NCI-H2081 treated with DMSO at 0.1 percent for 48 hours (cell line): ENCODE measurements around the gene MPST.

ENCODE experiments used
- DNase-seq: peaks from one replicate; lab custom pipeline; 2025; lab: John Stamatoyannopoulos, UW

Gene MPST

GRCh38 chr22:37046589-37046988 is 27.0 kb downstream of the MPST start:
- no peak for DNase-seq

DNA sequence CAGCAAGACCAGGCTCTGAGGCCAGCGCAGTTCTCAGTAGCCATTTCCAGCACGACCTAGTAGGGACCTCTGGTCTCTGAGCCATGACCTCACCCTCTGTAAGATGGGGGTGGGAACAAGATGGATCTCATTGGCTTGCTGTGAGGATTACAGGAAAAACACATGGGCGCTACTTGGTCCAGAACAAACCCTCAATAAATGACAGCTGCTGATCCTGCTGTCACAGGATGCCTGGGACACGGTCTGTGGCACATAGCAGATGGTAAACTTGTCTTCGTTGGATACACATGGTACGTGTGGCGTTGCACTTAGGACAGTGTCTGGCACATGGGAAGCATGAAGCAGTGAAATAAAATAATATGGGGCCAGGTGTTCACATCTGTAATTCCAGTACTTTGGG is 27.5 kb downstream of the MPST start:
- DNase-seq = no peak

DNA sequence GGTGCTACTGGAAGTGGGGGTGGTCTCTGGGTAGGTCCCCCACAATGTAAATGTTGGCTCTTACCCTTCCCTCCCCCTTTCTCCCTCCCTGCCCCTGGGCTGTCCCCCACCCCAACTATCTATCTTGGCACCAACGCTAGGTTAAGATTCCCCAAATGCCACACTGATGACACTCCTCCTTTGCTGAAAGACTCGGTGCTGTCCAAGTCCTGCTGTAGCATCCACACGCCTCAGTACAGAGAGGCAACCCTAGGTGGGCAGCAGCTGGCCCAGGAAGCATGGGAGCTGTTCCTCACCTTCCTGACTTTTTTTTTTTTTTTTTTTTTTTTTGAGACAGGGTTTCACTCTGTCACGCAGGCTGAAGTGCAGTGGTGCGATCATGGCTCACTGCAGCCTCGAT is 28.6 kb downstream of the MPST start:
- no peak for DNase-seq

- DNase-seq = no peak
These were observed 29.7 kb downstream of the MPST start for GRCh38 chr22:37049224-37049623.

GRCh38 chr22:37050913-37051312 is 31.4 kb downstream of the MPST start:
- no peak for DNase-seq

DNA sequence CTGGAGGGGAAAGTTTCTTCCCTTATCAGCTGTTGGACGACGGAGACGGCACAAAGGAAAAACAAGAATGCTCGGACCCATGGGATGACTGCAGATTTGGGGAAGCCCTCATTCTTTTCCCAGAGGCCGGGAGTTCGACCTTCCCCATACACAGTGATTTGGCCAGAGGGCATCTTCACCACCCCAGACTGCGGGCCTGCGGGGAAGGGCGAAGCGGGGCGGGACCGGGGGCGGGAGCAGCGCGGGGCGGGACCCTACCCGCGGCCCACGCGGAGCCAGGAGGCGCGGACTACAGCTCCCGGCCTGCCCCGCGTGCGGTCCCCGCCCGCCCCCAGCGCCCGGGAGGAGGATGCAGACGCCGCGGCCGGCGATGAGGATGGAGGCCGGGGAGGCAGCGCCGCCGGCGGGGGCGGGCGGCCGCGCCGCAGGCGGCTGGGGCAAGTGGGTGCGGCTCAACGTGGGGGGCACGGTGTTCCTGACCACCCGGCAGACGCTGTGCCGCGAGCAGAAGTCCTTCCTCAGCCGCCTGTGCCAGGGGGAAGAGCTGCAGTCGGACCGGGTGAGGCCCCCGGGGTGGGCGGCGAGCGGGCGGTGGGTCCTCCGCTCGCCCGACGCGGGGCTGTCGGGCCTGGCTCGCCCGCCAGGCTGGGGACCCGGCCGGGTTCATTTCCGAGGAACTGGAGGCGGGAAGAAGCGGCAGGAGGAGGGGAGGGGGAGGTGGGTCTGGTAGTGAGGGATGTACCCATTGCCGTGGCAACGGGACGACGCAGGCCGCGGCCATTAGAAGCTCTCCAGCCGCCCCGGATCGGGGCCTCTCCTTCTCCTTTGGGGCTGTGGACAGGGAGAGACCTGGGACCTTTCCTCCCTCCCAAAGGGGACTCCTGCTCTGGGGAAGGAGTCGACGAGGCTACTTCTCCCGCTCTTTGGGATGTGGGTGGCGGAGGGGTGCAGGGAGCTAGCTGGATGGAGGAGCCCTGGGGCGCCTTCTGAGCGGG is 32.1 kb downstream of the MPST start, which contains the start of gene KCTD17:
TSS of gene KCTD17 (plus strand) at position 352 of the 995 bp plus-strand sequence. CDS start at position 371, 19 bp downstream.
- DNase-seq = no peak

DNA sequence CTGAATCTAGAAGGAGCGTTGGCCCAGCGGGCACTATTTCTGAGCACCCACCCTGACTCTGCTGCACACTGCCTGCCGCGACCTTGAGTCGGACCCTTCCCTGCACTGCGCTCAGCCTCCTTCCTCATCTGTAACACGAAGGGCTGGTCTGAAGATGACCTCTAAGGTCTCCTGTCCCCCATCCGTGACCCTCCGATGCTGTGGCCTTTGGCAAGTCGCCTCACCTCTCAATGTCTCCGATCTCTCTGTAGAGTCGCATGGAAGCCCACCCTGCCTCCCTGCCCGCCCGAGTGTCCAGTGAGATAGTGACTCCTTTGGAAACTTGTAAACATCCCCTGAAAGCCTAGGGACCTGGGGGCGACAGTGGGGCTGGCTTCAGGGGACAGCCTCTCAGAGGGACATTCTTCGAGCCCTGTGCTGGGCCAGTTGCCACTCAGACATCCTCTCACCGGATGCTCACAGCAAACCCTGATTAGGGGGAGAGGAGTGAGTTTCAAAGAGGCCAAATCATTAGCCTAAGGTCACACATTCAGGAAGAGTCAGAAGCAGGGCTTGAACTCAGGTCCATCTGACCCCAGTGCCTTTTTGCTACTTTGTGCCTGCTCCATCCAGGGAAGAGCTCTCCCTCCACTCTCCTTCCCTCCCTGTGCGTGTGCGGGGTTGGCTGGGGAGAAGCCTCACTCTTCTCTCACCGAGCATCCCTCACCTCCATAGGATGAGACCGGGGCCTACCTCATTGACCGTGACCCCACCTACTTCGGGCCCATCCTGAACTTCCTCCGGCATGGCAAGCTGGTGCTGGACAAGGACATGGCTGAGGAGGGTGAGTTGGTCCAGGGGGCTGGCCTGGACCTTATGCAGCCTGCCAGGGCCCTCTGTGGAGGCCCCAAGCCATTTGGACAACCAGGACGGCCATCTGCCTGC is 33.1 kb downstream of the MPST start:
- DNase-seq = no peak

GRCh38 chr22:37053310-37054055 is 33.9 kb downstream of the MPST start:
- DNase-seq = no peak

- no peak for DNase-seq
These were observed 34.5 kb downstream of the MPST start for GRCh38 chr22:37054056-37054395.

- DNase-seq = no peak
These were observed 35.2 kb downstream of the MPST start for GRCh38 chr22:37054600-37055365.

- no peak for DNase-seq
These were observed 36.7 kb downstream of the MPST start for GRCh38 chr22:37056246-37056645.

DNA sequence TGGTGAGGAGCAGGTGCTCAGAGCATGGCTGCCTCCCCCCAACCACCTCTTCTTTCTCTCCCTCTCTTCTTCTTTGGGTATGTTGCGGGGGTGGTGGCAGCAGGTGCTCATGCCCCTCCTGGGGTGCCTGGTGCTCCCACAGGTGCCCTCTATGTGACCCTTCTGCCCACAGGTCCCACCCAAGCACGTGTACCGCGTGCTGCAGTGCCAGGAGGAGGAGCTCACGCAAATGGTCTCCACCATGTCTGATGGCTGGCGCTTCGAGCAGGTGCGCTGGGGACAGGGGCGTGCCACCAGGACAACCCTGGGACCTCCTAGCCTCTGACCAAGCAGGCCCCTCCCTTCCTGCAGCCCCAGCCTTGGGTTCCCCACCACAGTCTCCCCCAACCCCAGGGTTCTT is 37.7 kb downstream of the MPST start:
- no peak for DNase-seq

DNA sequence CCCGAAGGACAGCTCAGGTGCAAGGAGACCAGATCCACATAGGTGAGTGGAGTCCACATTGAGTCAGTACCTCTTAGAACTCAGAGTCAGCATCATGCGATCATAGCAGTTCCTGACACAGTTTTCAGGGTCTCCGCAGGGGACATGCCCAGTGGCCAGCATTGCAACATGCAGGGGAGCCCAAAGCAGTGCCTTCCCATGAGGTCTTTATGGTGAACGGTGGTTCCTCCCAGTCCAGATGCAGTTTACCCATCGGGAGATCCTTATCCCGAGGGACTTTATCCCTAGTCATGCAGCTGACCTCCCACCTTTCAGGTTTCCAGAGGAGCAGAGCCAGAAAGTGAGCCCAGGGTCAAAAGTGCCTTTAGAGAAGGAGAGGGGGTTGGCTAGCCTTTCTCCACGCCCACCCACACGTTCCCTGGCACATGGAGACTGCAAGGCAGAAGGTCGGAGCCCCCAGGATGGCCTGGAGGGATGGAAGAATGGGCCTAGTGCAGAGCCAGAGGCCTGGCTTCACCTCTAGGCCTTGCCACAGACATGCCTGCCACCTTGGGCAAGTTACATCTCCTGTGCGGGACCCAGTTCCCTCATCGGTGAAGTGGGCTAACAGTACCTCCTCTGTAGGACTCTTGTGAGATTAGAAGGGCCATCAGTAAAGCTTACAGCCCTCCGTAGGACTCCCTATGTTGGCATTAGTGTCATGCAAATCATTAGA is 38.4 kb downstream of the MPST start:
- DNase-seq = no peak

DNA sequence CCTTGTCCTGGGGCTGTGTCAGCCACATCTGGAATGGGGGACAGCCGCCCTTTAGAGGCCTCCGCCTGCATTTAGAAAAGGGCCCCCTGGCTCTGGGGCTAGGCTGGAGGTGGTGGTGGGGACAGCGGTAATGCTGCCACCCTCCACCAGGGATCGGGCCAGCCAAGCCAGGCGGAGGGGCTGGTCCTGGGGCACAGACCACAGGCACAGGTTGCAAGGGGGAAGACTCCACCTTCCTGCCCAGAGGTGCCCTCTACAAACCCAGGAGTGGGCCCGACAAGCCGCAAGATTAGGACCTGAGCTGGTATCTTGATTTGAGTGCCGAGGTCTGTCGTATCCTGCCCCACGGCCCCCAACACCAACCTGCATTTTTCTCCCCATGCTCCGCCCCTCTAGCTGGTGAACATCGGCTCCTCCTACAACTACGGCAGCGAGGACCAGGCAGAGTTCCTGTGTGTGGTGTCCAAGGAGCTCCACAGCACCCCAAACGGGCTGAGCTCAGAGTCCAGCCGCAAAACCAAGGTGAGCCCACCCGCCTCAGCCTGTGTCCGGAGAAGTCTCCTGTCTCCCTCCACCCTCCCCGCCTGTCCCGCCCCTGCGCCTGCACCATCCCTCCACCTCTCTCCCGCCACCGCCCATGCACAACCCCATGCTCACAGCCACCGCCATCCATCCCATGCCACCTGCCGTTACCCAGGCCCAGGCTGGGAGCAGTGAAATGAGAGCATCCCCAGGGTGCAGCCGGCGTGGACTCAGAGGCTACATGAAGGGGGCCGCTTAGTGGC is 39.6 kb downstream of the MPST start:
- DNase-seq = no peak

- DNase-seq = no peak
These were observed 40.4 kb downstream of the MPST start for GRCh38 chr22:37059876-37060449.

GRCh38 chr22:37060801-37061610 is 41.5 kb downstream of the MPST start:
- no peak for DNase-seq

DNA sequence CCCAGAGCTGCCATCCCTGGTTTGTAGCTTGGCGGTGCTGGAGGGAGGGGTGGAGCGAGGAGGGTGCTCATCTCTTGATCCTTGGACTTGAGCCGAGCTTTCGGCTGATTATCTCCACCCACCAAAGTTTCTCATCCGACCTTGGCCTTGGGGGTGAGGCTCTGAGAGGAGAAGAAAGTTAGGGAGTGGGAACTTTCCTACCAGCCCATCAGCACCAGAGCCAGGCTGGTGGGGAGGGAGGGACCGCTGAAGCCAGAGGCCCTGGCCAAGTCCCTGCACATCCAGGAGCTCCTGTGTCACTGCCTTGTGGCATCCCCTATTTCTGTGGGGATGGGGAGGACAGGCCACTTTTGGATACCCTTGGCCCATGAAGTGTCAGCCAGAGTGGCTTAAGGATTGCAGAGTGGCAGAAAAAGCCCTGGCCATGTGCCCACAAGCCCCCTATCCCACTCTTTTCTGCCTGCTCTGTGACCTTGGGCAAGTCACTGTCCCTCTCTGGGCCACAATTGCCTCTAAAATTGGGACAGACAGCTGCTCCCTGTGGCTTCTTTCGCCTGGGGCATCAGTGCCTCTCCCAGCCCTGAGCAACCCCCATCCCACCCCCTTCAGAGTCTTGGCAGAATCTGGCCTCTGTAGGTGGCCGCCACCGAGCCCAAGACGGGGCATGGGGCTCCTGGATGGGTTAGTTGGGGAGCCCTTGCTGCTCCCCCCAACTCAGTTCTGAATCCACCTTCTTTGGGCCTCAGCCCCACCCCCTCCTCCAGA is 42.3 kb downstream of the MPST start:
- no peak for DNase-seq

DNA sequence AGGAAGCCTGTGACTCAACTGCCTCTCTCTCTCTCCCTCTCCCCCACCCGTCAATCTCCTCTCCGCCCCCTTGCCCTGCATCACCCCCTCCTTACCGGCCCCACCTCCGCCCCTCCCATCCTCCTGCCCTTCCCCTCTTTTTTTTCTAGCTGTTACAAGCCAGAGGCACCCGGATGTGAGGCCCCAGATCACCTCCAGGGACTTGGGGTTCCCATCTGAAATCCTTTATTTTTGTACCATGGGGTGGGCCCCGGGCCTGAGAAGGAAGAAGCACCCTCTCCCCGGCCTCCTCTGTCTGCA is 42.8 kb downstream of the MPST start:
- DNase-seq = no peak
